ENCODE data around the gene ATP6V0A4.

GRCh38 chr7:138657854-138658386 lies 140.1 kb downstream of the ATP6V0A4 start:
- TF ChIP-seq CTCF (IDR thresholded peaks at IDR 0.05; ENCODE audit: insufficient read depth, low read length) (no peak), POLR2AphosphoS5 (IDR thresholded peaks at IDR 0.05; ENCODE audit: low read depth) (no peak), REST (IDR thresholded peaks at IDR 0.05; ENCODE audit: insufficient replicate concordance, low read depth) (no peak), GABPA (IDR thresholded peaks at IDR 0.05; ENCODE audit: low read depth) (no peak), SPI1 (IDR thresholded peaks at IDR 0.05; ENCODE audit: borderline replicate concordance, low read depth) (no peak)
